Posterior vena cava (tissue), 2 donors: ENCODE measurements around the gene MAGEF1. TPM values are rescaled to one million over a fixed set of nuclear protein-coding genes. Genes with fewer than 3 reads are reported as not detected.

Experiments
- DNase-seq: peaks from one replicate; pipeline ENCODE4 v3.0.0-alpha.2; 2020; ENCODE audit warnings: low spot score
- intact Hi-C, 2 donors: fragments of 100-400 bp; cut with DNase I; formaldehyde crosslinking; loops; one replicate each; pipeline versions ENCODE4 v1.14.1 to v1.14.2; 2022 to 2023
- long read RNA-seq, 2 donors: library from polyadenylated mRNA; unstranded; transcript quantifications; one replicate each; pipeline ENCODE4 v2.0.0, GENCODE V29; 2020 to 2021
- total RNA-seq, 2 donors: library from RNA; stranded (reverse); fragmentation: NEBNext Ultra II Directional; extraction: Animal tissue kit (Norgen Biotek cat#: 25700); gene quantifications; one replicate each; pipeline ENCODE4 v1.2.1, GENCODE V29; 2021
- donor health status: DM: yes; HTN: yes; CAD: no.
- donor health status: DM: yes; HTN: yes; CAD: no.

MAGEF1 gene
- 10 to 100 TPM; 29.6 to 31.3 TPM for total RNA-seq
- long read RNA-seq, donor 1, transcript MAGEF1-201 (1 exons, 1,636 nt): major isoform, 25 of 25 reads
- long read RNA-seq, donor 1, partial matches to known transcripts: 0 of 25 reads
- long read RNA-seq, donor 1, other reads (novel, unspliced or antisense): 0 of 25 reads
- long read RNA-seq, donor 2, transcript MAGEF1-201 (1 exons, 1,636 nt): major isoform, 108 of 109 reads
- long read RNA-seq, donor 2, partial matches to known transcripts: 0 of 109 reads
- long read RNA-seq, donor 2, other reads (novel, unspliced or antisense): 1 of 109 reads

- intact Hi-C loops: loop anchor here in 1 of 2 donors (10.0 kb wide), 1 partner anchor 63 kb away; no protein-coding TSS in a partner anchor
- peak; percentile 94 for DNase-seq
Observed at GRCh38 chr3:184711493-184712247, at the start of gene MAGEF1. Gene MAGEF1, minus strand, starts transcription at chr3:184712064. Its CDS starts 243 bp downstream, at chr3:184711821.

- DNase-seq: peak; percentile 82
Observed at GRCh38 chr3:184761075-184761841, 49.4 kb upstream of the MAGEF1 start.

GRCh38 chr3:184760337-184761074 is 48.6 kb upstream of the MAGEF1 start:
- intact Hi-C loops: no loop called here
- peak; percentile 58 for DNase-seq

More at GRCh38 chr3:184761075-184761841, 49.4 kb upstream of the MAGEF1 start:
- intact Hi-C loops: no loop called here

- intact Hi-C loops: no loop called here
- DNase-seq: peak; percentile 73
Observed at GRCh38 chr3:184759666-184760200, 47.9 kb upstream of the MAGEF1 start.

- intact Hi-C loops: no loop called here
- DNase-seq: peak; percentile 67
Observed at GRCh38 chr3:184758056-184758455, 46.2 kb upstream of the MAGEF1 start.

- intact Hi-C loops: no loop called here
- DNase-seq: peak; percentile 93
Observed at GRCh38 chr3:184757022-184757651, 45.3 kb upstream of the MAGEF1 start.

GRCh38 chr3:184756151-184757021 is 44.5 kb upstream of the MAGEF1 start:
- peak; percentile 63 for DNase-seq
- intact Hi-C loops: no loop called here

GRCh38 chr3:184755315-184755731 is 43.5 kb upstream of the MAGEF1 start:
- DNase-seq: peak; percentile 67
- intact Hi-C loops: no loop called here

- peak; percentile 16 for DNase-seq
- intact Hi-C loops: no loop called here
Observed at GRCh38 chr3:184752361-184752760, 40.5 kb upstream of the MAGEF1 start.

- peak; percentile 58 for DNase-seq
- intact Hi-C loops: no loop called here
Observed at GRCh38 chr3:184751204-184752040, 39.6 kb upstream of the MAGEF1 start.

GRCh38 chr3:184750349-184751083 is 38.7 kb upstream of the MAGEF1 start:
- intact Hi-C loops: no loop called here
- DNase-seq: peak; percentile 42

GRCh38 chr3:184749168-184749744 is 37.4 kb upstream of the MAGEF1 start:
- no peak for DNase-seq
- intact Hi-C loops: no loop called here

GRCh38 chr3:184748219-184749135 is 36.6 kb upstream of the MAGEF1 start:
- intact Hi-C loops: no loop called here
- peak; percentile 66 for DNase-seq
